WTC11 (cell line): ENCODE results near the gene TAC3. TPM values are rescaled to one million over a fixed set of nuclear protein-coding genes. Genes with fewer than 3 reads are reported as not detected.

ENCODE experiments used
- ATAC-seq: fragments of 200-7000 bp; cut with Tn5 transposase; 2 replicates; pipeline ENCODE4 v1.10.0; 2021; ENCODE audit warnings: mild to moderate bottlenecking, moderate library complexity
- CTCF ChIA-PET: fragments of 300-600 bp; sonication (Branson Sonifier 250); formaldehyde crosslinking; loops from one replicate; lab custom pipeline; 2021; ENCODE audit warnings: antibody characterized with exemption; lab: Charles Lee
- POLR2A ChIA-PET: fragments of 350-600 bp; sonication (Branson Sonifier 250); formaldehyde crosslinking; loops from one replicate; lab custom pipeline; 2021; ENCODE audit warnings: antibody characterized with exemption; lab: Charles Lee
- DNase-seq: peaks from one replicate; pipeline ENCODE4 v3.0.0; 2021; ENCODE audit warnings: low spot score
- H3K27ac Mint-ChIP-seq: 2 replicates; pipeline ENCODE4 v1.8.0; 2021; ENCODE audit warnings: mixed read lengths
- H3K27me3 Mint-ChIP-seq: 2 replicates; pipeline ENCODE4 v1.8.0; 2021; ENCODE audit warnings: low read depth, mild to moderate bottlenecking, moderate library complexity, mixed read lengths
- H3K36me3 Mint-ChIP-seq: 2 replicates; pipeline ENCODE4 v1.8.0; 2021; ENCODE audit warnings: mixed read lengths
- H3K4me1 Mint-ChIP-seq: 2 replicates; pipeline ENCODE4 v1.8.0; 2022; ENCODE audit warnings: mixed read lengths
- H3K4me3 Mint-ChIP-seq: 2 replicates; pipeline ENCODE4 v1.8.0; 2021; ENCODE audit warnings: mild to moderate bottlenecking, moderate library complexity, mixed read lengths
- H3K9me3 Mint-ChIP-seq: 2 replicates; pipeline ENCODE4 v1.8.0; 2021; ENCODE audit warnings: mixed read lengths
- ELF4 ChIP-seq: sonication (generic); formaldehyde crosslinking; IDR thresholded peaks from 2 replicates; pipeline ENCODE4 v1.8.1; 2022; ENCODE audit warnings: low read depth, mild to moderate bottlenecking, moderate library complexity, missing genetic modification reagents
- GTF2I ChIP-seq: fragments of 250-450 bp; sonication (Bioruptor Pico); conservative IDR thresholded peaks from 2 replicates; pipeline ENCODE4 v1.4.0; 2021; ENCODE audit warnings: mild to moderate bottlenecking
- IRF2 ChIP-seq: sonication (generic); formaldehyde crosslinking; IDR thresholded peaks from 2 replicates; pipeline ENCODE4 v1.8.0; 2022; ENCODE audit warnings: low read depth, missing genetic modification reagents, borderline replicate concordance
- JAZF1 ChIP-seq: fragments of 250-450 bp; sonication (Bioruptor Pico); IDR thresholded peaks from 2 replicates; pipeline ENCODE4 v1.9.0; 2021; ENCODE audit warnings: moderate library complexity, mild to moderate bottlenecking, inconsistent platforms
- MYBL2 ChIP-seq: sonication (generic); formaldehyde crosslinking; IDR thresholded peaks from 2 replicates; pipeline ENCODE4 v1.8.1; 2023; ENCODE audit warnings: mild to moderate bottlenecking, moderate library complexity, missing genetic modification reagents
- NFE2L1 ChIP-seq: sonication (generic); formaldehyde crosslinking; IDR thresholded peaks from 2 replicates; pipeline ENCODE4 v1.8.1; 2023; ENCODE audit warnings: missing genetic modification reagents
- NFYB ChIP-seq: sonication (generic); formaldehyde crosslinking; conservative IDR thresholded peaks from 2 replicates; pipeline ENCODE4 v1.8.0; 2022; ENCODE audit warnings: low read depth, missing genetic modification reagents
- NR3C1 ChIP-seq: sonication (generic); formaldehyde crosslinking; conservative IDR thresholded peaks from 2 replicates; pipeline ENCODE4 v1.8.1; 2023; ENCODE audit warnings: low read depth, mild to moderate bottlenecking, missing genetic modification reagents
- RELA ChIP-seq: sonication (generic); formaldehyde crosslinking; IDR thresholded peaks from 2 replicates; pipeline ENCODE4 v1.8.1; 2022; ENCODE audit warnings: missing genetic modification reagents, mild to moderate bottlenecking, borderline replicate concordance
- RORB ChIP-seq: fragments of 250-450 bp; sonication (Bioruptor Pico); IDR thresholded peaks from 2 replicates; pipeline ENCODE4 v1.9.0; 2021; ENCODE audit warnings: mild to moderate bottlenecking
- SMAD4 ChIP-seq: sonication (generic); formaldehyde crosslinking; IDR thresholded peaks from 2 replicates; pipeline ENCODE4 v1.8.0; 2022; ENCODE audit warnings: mild to moderate bottlenecking, missing genetic modification reagents
- SOX15 ChIP-seq: fragments of 250-450 bp; sonication (Bioruptor Pico); IDR thresholded peaks from 2 replicates; pipeline ENCODE4 v1.9.0; 2021; ENCODE audit warnings: mild to moderate bottlenecking
- SP1 ChIP-seq: sonication (generic); formaldehyde crosslinking; conservative IDR thresholded peaks from 2 replicates; pipeline ENCODE4 v1.8.1; 2022; ENCODE audit warnings: missing genetic modification reagents
- total RNA-seq: library from RNA; stranded (reverse); gene quantifications from 3 replicates; pipeline ENCODE4 v1.2.3, GENCODE V29; 2021
- TF ChIP-seq, protein P1 (sequence below): sonication (generic); formaldehyde crosslinking; IDR thresholded peaks from 2 replicates; pipeline ENCODE4 v1.8.0; 2022; ENCODE audit warnings: mild to moderate bottlenecking, missing genetic modification reagents
- TF ChIP-seq, protein P2 (sequence below): sonication (generic); formaldehyde crosslinking; IDR thresholded peaks from 2 replicates; pipeline ENCODE4 v1.8.1; 2023; ENCODE audit warnings: mild to moderate bottlenecking, missing genetic modification reagents, borderline replicate concordance
- TF ChIP-seq, protein P3 (sequence below): sonication (generic); formaldehyde crosslinking; IDR thresholded peaks from 2 replicates; pipeline ENCODE4 v1.8.1; 2022; ENCODE audit warnings: mild to moderate bottlenecking, moderate library complexity, missing genetic modification reagents
- TF ChIP-seq, protein P4 (sequence below): sonication (generic); formaldehyde crosslinking; IDR thresholded peaks from 2 replicates; pipeline ENCODE4 v1.8.1; 2023; ENCODE audit warnings: mild to moderate bottlenecking, missing genetic modification reagents
- TF ChIP-seq, protein P5 (sequence below): sonication (generic); formaldehyde crosslinking; IDR thresholded peaks from 2 replicates; pipeline ENCODE4 v1.8.1; 2022; ENCODE audit warnings: missing genetic modification reagents, borderline replicate concordance
- TF ChIP-seq, protein P6 (sequence below): sonication (generic); formaldehyde crosslinking; IDR thresholded peaks from 2 replicates; pipeline ENCODE4 v1.8.0; 2023; ENCODE audit warnings: missing genetic modification reagents
- TF ChIP-seq, protein P7 (sequence below): sonication (generic); formaldehyde crosslinking; conservative IDR thresholded peaks from 2 replicates; pipeline ENCODE4 v1.8.1; 2022; ENCODE audit warnings: mild to moderate bottlenecking, missing genetic modification reagents

TAC3 gene
- total RNA-seq, 1 experiment from 2014 or later = 4.1 TPM

DNA sequence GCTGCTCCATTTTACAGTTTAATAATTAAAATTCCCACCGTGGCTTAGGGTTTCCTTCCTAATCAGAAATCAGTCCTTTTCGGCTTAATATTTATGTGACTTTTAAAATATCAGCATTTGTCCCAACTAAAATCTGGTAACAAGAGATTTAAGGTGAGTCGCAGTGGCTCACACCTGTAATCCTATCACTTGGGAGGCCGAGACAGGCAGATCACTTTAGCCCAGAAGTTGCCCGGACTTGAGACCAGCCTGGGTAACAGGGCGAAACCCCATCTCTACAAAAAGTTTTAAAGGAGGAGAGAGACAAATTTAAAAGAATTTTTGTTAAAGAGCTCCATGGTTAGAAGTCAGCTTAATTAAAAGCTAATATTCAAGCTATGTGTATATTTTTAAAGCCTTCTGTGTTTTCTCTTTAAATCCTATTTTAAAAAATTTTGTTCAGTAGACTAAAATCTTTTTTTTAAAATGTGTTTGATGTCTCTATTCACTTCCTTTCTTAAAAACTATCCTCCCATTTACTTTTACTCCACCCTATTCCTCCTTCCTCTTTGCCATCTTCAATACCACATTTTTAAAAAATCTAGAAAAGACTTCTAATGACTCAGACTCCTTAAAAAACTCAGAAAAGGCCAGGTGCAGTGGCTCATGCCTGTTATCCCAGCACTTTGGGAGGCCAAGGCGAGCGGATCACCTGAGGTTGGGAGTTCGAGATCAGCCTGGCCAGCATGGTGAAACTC, 3.8 kb upstream of the TAC3 start:
- H3K4me3 Mint-ChIP-seq = no peak overlapping the region
- no peaks in the 10 kb centered on the region for H3K27me3 Mint-ChIP-seq
- ATAC-seq (no peak), DNase-seq (no peak)
- peaks cover 3% of the 10 kb centered on the region; the same call in 1 of the 2 replicates for H3K4me1 Mint-ChIP-seq
- ChIA-PET CTCF (interaction anchor here (1.3 to 4.4 kb wide), 3 partner anchors 12 to 92 kb away, joined by 4 to 22 read pairs (median 5); partner anchors contain the start of gene STAT6), POLR2A (no interaction called here)
- H3K27ac Mint-ChIP-seq = no peak overlapping the region
- TF ChIP-seq, protein P1, sequence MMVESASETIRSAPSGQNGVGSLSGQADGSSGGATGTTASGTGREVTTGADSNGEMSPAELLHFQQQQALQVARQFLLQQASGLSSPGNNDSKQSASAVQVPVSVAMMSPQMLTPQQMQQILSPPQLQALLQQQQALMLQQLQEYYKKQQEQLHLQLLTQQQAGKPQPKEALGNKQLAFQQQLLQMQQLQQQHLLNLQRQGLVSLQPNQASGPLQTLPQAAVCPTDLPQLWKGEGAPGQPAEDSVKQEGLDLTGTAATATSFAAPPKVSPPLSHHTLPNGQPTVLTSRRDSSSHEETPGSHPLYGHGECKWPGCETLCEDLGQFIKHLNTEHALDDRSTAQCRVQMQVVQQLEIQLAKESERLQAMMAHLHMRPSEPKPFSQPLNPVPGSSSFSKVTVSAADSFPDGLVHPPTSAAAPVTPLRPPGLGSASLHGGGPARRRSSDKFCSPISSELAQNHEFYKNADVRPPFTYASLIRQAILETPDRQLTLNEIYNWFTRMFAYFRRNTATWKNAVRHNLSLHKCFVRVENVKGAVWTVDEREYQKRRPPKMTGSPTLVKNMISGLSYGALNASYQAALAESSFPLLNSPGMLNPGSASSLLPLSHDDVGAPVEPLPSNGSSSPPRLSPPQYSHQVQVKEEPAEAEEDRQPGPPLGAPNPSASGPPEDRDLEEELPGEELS (CRISPR knock-in tag) = no peak
- TF ChIP-seq SOX15 (CRISPR knock-in tag) = no peak
- TF ChIP-seq, protein P2, sequence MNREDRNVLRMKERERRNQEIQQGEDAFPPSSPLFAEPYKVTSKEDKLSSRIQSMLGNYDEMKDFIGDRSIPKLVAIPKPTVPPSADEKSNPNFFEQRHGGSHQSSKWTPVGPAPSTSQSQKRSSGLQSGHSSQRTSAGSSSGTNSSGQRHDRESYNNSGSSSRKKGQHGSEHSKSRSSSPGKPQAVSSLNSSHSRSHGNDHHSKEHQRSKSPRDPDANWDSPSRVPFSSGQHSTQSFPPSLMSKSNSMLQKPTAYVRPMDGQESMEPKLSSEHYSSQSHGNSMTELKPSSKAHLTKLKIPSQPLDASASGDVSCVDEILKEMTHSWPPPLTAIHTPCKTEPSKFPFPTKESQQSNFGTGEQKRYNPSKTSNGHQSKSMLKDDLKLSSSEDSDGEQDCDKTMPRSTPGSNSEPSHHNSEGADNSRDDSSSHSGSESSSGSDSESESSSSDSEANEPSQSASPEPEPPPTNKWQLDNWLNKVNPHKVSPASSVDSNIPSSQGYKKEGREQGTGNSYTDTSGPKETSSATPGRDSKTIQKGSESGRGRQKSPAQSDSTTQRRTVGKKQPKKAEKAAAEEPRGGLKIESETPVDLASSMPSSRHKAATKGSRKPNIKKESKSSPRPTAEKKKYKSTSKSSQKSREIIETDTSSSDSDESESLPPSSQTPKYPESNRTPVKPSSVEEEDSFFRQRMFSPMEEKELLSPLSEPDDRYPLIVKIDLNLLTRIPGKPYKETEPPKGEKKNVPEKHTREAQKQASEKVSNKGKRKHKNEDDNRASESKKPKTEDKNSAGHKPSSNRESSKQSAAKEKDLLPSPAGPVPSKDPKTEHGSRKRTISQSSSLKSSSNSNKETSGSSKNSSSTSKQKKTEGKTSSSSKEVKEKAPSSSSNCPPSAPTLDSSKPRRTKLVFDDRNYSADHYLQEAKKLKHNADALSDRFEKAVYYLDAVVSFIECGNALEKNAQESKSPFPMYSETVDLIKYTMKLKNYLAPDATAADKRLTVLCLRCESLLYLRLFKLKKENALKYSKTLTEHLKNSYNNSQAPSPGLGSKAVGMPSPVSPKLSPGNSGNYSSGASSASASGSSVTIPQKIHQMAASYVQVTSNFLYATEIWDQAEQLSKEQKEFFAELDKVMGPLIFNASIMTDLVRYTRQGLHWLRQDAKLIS (CRISPR knock-in tag) = no peak
- TF ChIP-seq, protein P3, sequence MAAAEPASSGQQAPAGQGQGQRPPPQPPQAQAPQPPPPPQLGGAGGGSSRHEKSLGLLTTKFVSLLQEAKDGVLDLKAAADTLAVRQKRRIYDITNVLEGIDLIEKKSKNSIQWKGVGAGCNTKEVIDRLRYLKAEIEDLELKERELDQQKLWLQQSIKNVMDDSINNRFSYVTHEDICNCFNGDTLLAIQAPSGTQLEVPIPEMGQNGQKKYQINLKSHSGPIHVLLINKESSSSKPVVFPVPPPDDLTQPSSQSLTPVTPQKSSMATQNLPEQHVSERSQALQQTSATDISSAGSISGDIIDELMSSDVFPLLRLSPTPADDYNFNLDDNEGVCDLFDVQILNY = no peak
- TF ChIP-seq, protein P4, sequence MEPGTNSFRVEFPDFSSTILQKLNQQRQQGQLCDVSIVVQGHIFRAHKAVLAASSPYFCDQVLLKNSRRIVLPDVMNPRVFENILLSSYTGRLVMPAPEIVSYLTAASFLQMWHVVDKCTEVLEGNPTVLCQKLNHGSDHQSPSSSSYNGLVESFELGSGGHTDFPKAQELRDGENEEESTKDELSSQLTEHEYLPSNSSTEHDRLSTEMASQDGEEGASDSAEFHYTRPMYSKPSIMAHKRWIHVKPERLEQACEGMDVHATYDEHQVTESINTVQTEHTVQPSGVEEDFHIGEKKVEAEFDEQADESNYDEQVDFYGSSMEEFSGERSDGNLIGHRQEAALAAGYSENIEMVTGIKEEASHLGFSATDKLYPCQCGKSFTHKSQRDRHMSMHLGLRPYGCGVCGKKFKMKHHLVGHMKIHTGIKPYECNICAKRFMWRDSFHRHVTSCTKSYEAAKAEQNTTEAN (CRISPR knock-in tag) = no peak
- no peak for TF ChIP-seq RELA
- TF ChIP-seq, protein P5, sequence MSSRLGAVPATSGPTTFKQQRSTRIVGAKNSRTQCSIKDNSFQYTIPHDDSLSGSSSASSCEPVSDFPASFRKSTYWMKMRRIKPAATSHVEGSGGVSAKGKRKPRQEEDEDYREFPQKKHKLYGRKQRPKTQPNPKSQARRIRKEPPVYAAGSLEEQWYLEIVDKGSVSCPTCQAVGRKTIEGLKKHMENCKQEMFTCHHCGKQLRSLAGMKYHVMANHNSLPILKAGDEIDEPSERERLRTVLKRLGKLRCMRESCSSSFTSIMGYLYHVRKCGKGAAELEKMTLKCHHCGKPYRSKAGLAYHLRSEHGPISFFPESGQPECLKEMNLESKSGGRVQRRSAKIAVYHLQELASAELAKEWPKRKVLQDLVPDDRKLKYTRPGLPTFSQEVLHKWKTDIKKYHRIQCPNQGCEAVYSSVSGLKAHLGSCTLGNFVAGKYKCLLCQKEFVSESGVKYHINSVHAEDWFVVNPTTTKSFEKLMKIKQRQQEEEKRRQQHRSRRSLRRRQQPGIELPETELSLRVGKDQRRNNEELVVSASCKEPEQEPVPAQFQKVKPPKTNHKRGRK = no peak
- no peak for TF ChIP-seq GTF2I (CRISPR knock-in tag)
- TF ChIP-seq MYBL2 (CRISPR knock-in tag) = no peak
- TF ChIP-seq ELF4 = no peak
- TF ChIP-seq NR3C1 (CRISPR knock-in tag) = no peak
- TF ChIP-seq RORB (CRISPR knock-in tag) = no peak
- TF ChIP-seq NFYB (CRISPR knock-in tag) = no peak
- no peak for TF ChIP-seq IRF2 (CRISPR knock-in tag)
- no peak for TF ChIP-seq NFE2L1 (CRISPR knock-in tag)
- TF ChIP-seq SP1 (CRISPR knock-in tag) = no peak
- TF ChIP-seq, protein P6, sequence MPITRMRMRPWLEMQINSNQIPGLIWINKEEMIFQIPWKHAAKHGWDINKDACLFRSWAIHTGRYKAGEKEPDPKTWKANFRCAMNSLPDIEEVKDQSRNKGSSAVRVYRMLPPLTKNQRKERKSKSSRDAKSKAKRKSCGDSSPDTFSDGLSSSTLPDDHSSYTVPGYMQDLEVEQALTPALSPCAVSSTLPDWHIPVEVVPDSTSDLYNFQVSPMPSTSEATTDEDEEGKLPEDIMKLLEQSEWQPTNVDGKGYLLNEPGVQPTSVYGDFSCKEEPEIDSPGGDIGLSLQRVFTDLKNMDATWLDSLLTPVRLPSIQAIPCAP = no peak
- TF ChIP-seq JAZF1 (CRISPR knock-in tag) = no peak
- TF ChIP-seq, protein P7, sequence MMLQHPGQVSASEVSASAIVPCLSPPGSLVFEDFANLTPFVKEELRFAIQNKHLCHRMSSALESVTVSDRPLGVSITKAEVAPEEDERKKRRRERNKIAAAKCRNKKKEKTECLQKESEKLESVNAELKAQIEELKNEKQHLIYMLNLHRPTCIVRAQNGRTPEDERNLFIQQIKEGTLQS (CRISPR knock-in tag) = no peak
- no peak for TF ChIP-seq SMAD4 (CRISPR knock-in tag)
- no peaks in the 10 kb centered on the region for H3K36me3 Mint-ChIP-seq
- H3K9me3 Mint-ChIP-seq = no peaks in the 10 kb centered on the region
